ENCODE results near the gene P2RY12.
"Not testable (repeated sequence)": the region's sequence is repeated elsewhere in the genome, so short reads cannot be mapped to it uniquely, and the experiment has no call there.

The P2RY12 gene

GRCh38 chr3:151394611-151395010 is 10.1 kb upstream of the P2RY12 start:
- Histone ChIP-seq H4K20me1 (ENCODE audit: insufficient read depth) (no peaks in the 10 kb centered on the region), H3K4me3 (IDR thresholded peaks at IDR 0.05; ENCODE audit: insufficient read depth, low read depth, low read length) (no peak overlapping the region), H3K4me2 (no peak overlapping the region), H3K79me2 (ENCODE audit: insufficient read depth, low read depth) (no peaks in the 10 kb centered on the region), H3K4me1 (ENCODE audit: low read depth, poor library complexity, severe bottlenecking) (no peaks in the 10 kb centered on the region), H2AFZ (ENCODE audit: low read depth) (no peak overlapping the region), H3K36me3 (ENCODE audit: insufficient read depth) (no peaks in the 10 kb centered on the region), H3K27me3 (ENCODE audit: insufficient read depth, low read depth) (no peaks in the 10 kb centered on the region), H3K27ac (no peak overlapping the region), H3K9ac (no peak overlapping the region)
- TF ChIP-seq CTCF (conservative IDR thresholded peaks at IDR 0.05; ENCODE audit: low read depth, low read length), result no peak

DNA sequence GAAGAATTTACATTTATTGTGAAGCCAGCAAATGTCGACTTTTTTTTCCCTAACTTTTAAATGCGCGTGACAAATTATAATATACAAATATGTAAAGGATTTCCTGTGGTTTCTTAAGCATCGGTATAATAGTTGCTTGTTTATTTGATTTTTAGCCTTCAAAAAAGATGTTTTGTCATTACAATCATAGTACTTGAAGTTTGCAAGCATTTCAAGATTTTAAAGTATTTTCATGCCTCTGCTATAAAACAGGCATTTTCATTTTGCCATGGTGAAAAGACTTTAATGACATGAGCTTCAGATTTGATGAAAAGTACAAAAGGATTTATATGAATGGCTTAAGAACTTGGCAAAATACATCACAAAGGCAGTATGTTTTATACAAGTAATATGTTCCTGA is 9.4 kb upstream of the P2RY12 start:
- no peak for TF ChIP-seq CTCF (conservative IDR thresholded peaks at IDR 0.05; ENCODE audit: low read depth, low read length)
- H3K36me3 ChIP-seq (ENCODE audit: insufficient read depth), result no peaks in the 10 kb centered on the region
- H3K27me3 ChIP-seq (ENCODE audit: insufficient read depth, low read depth), result no peaks in the 10 kb centered on the region
- no peak overlapping the region for H3K4me3 ChIP-seq (IDR thresholded peaks at IDR 0.05; ENCODE audit: insufficient read depth, low read depth, low read length)
- H4K20me1 ChIP-seq (ENCODE audit: insufficient read depth), result no peaks in the 10 kb centered on the region
- no peak overlapping the region for H3K4me2 ChIP-seq
- no peaks in the 10 kb centered on the region for H3K79me2 ChIP-seq (ENCODE audit: insufficient read depth, low read depth)
- H2AFZ ChIP-seq (ENCODE audit: low read depth), result no peak overlapping the region
- H3K4me1 ChIP-seq (ENCODE audit: low read depth, poor library complexity, severe bottlenecking), result no peaks in the 10 kb centered on the region
- H3K27ac ChIP-seq, result no peak overlapping the region
- no peak overlapping the region for H3K9ac ChIP-seq

DNA sequence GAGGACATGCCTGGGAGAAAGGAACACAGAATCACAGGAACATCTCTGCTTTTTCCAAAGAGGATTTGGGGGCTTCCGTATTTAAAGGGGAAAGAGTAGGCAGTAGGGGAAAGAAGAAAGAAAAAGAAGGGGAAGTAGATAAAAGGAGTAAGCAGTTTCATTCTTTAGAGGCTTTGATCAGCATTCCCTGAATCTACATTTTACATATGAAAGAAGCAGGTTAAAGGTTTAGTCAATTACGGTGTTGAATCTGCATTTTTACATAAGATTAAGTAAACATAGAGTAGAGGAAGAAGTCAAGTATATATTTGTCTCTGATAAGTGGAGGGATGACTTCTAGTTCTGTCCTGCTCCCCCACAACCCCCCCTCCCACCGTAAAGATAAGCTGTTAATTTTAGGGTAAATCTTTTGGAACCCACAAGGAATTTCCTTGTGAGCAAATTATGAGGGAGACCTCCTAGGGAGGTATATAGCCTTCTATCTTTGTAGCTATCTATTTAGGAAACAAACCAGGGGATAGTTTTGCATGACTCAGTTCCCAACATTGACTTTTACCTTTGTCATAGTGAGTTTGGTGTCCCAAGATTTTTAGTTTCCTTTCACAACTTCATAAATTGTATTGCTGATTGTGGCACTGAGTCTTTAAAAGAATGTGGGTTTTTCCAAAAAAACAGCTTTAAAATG is 8.7 kb upstream of the P2RY12 start:
- Histone ChIP-seq H3K27me3 (ENCODE audit: insufficient read depth, low read depth) (no peaks in the 10 kb centered on the region), H3K9ac (no peak overlapping the region), H3K36me3 (ENCODE audit: insufficient read depth) (no peaks in the 10 kb centered on the region), H2AFZ (ENCODE audit: low read depth) (no peak overlapping the region), H3K4me3 (IDR thresholded peaks at IDR 0.05; ENCODE audit: insufficient read depth, low read depth, low read length) (no peak overlapping the region), H3K4me2 (no peak overlapping the region), H3K4me1 (ENCODE audit: low read depth, poor library complexity, severe bottlenecking) (no peaks in the 10 kb centered on the region), H3K79me2 (ENCODE audit: insufficient read depth, low read depth) (no peaks in the 10 kb centered on the region), H3K27ac (no peak overlapping the region), H4K20me1 (ENCODE audit: insufficient read depth) (no peaks in the 10 kb centered on the region)
- no peak for TF ChIP-seq CTCF (conservative IDR thresholded peaks at IDR 0.05; ENCODE audit: low read depth, low read length)

DNA sequence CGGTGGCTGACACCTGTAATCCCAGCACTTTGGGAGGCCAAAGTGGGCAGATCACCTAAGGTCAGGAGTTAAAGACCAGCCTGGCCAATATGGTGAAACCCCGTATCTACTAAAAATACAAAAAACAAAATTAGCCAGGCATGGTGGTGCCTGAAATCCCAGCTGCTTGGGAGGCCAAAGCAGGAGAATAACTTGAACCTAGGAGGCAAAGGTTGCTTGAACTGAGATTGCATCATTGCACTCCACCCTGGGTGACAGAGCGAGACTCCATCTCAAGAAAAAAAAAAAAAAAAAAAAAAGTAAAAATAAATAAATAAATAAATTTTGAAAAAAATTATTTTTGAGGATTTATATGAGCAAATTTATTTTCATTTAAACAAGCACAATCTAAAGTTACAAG is 7.6 kb upstream of the P2RY12 start:
- H3K4me3 ChIP-seq (IDR thresholded peaks at IDR 0.05; ENCODE audit: insufficient read depth, low read depth, low read length); H3K79me2 ChIP-seq (ENCODE audit: insufficient read depth, low read depth); H3K4me2 ChIP-seq; H3K9ac ChIP-seq; H4K20me1 ChIP-seq (ENCODE audit: insufficient read depth); H3K27ac ChIP-seq; H3K4me1 ChIP-seq (ENCODE audit: low read depth, poor library complexity, severe bottlenecking); H3K27me3 ChIP-seq (ENCODE audit: insufficient read depth, low read depth); H3K36me3 ChIP-seq (ENCODE audit: insufficient read depth); H2AFZ ChIP-seq (ENCODE audit: low read depth): not testable (repeated sequence)

DNA sequence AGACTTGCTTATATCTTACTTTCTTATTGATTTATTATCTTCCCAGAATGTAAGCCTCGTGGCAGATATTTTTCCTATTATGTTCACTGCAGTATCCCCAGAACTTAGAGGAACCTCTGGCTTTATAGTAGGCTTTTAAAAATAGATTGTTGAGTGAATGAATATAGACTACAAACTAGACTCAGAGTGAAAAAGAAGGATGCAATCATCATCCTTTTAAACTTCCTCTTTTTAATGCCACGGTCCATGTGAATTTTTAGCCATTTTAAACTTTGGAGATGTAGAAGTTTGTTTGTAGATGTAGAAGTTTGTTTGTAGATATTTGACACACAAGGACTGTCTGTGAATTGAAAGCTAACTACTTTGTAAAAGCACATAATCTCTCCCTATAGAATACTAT is 7.2 kb upstream of the P2RY12 start:
- no peak overlapping the region for H2AFZ ChIP-seq (ENCODE audit: low read depth)
- TF ChIP-seq CTCF (conservative IDR thresholded peaks at IDR 0.05; ENCODE audit: low read depth, low read length), result no peak
- H3K9ac ChIP-seq, result no peak overlapping the region
- H4K20me1 ChIP-seq (ENCODE audit: insufficient read depth), result no peaks in the 10 kb centered on the region
- H3K4me2 ChIP-seq, result no peak overlapping the region
- no peaks in the 10 kb centered on the region for H3K79me2 ChIP-seq (ENCODE audit: insufficient read depth, low read depth)
- H3K4me1 ChIP-seq (ENCODE audit: low read depth, poor library complexity, severe bottlenecking), result no peaks in the 10 kb centered on the region
- no peaks in the 10 kb centered on the region for H3K27me3 ChIP-seq (ENCODE audit: insufficient read depth, low read depth)
- H3K36me3 ChIP-seq (ENCODE audit: insufficient read depth), result no peaks in the 10 kb centered on the region
- no peak overlapping the region for H3K27ac ChIP-seq
- H3K4me3 ChIP-seq (IDR thresholded peaks at IDR 0.05; ENCODE audit: insufficient read depth, low read depth, low read length), result no peak overlapping the region

All from KMS-11 (cell line).